Nephron progenitor cell (in vitro differentiated cells): ENCODE results near the gene ITLN1.
"Not testable (repeated sequence)": the region's sequence is repeated elsewhere in the genome, so short reads cannot be mapped to it uniquely, and the experiment has no call there.

Source experiments
- DNase-seq: peaks from one replicate; pipeline ENCODE4 v3.0.0; 2021
- H3K27ac Mint-ChIP-seq: 2 replicates; pipeline ENCODE4 v1.8.0; 2021; ENCODE audit warnings: mild to moderate bottlenecking, moderate library complexity, mixed read lengths
- H3K27me3 Mint-ChIP-seq: 2 replicates; pipeline ENCODE4 v1.8.0; 2021; ENCODE audit warnings: mild to moderate bottlenecking, low read depth, mixed read lengths; ENCODE audit not compliant: poor library complexity
- H3K36me3 Mint-ChIP-seq: 2 replicates; pipeline ENCODE4 v1.8.0; 2021; ENCODE audit warnings: low read depth, mixed read lengths
- H3K4me1 Mint-ChIP-seq: 2 replicates; pipeline ENCODE4 v1.8.0; 2021; ENCODE audit warnings: mixed read lengths
- H3K4me3 Mint-ChIP-seq: 2 replicates; pipeline ENCODE4 v1.8.0; 2021; ENCODE audit warnings: mild to moderate bottlenecking, moderate library complexity, mixed read lengths
- H3K9me3 Mint-ChIP-seq: 2 replicates; pipeline ENCODE4 v1.8.0; 2021; ENCODE audit warnings: mild to moderate bottlenecking, moderate library complexity, mixed read lengths
- CTCF ChIP-seq: fragments of 200-600 bp; sonication (generic); IDR thresholded peaks from 2 replicates; pipeline ENCODE4 v1.5.0; 2021; ENCODE audit warnings: antibody characterized with exemption

ITLN1 gene

GRCh38 chr1:160883581-160884513 is 1.1 kb downstream of the ITLN1 start:
- no peaks in the 10 kb centered on the region for H3K9me3 Mint-ChIP-seq
- no peaks in the 10 kb centered on the region for H3K4me1 Mint-ChIP-seq
- no peaks in the 10 kb centered on the region for H3K36me3 Mint-ChIP-seq
- peaks cover 5% of the 10 kb centered on the region for H3K27me3 Mint-ChIP-seq
- no peak for DNase-seq
- no peak for TF ChIP-seq CTCF
- no peak overlapping the region for H3K27ac Mint-ChIP-seq
- no peak overlapping the region for H3K4me3 Mint-ChIP-seq

DNA sequence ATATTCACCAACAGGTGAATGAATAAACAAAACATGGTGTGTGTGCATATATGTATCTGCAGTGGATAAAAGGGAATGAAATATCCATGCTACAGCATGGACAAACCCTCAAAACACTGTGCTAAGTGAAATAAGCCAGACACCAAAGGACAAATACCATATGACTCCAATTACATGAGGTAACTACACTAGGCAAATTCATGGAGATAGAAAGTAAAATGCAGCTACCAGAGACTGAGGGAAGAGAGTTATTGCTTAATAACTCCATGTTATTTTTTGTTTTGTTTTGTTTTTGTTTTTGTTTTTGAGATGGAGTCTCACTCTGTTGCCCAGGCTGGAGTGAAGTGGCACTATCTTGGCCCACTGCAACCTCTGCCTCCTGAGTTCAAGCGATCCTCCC is 2.4 kb downstream of the ITLN1 start:
- Mint-ChIP-seq H3K9me3 (no peaks in the 10 kb centered on the region), H3K27me3 (peaks cover 6% of the 10 kb centered on the region), H3K4me3 (no peak overlapping the region), H3K36me3 (no peaks in the 10 kb centered on the region), H3K27ac (no peak overlapping the region), H3K4me1 (no peaks in the 10 kb centered on the region)
- no peak for TF ChIP-seq CTCF
- DNase-seq: no peak

GRCh38 chr1:160881264-160881663 is 3.7 kb downstream of the ITLN1 start:
- not testable (repeated sequence) for H3K4me1 Mint-ChIP-seq, H3K9me3 Mint-ChIP-seq, H3K27ac Mint-ChIP-seq, H3K4me3 Mint-ChIP-seq, H3K36me3 Mint-ChIP-seq, DNase-seq
- H3K27me3 Mint-ChIP-seq: peaks cover 16% of the 10 kb centered on the region

DNA sequence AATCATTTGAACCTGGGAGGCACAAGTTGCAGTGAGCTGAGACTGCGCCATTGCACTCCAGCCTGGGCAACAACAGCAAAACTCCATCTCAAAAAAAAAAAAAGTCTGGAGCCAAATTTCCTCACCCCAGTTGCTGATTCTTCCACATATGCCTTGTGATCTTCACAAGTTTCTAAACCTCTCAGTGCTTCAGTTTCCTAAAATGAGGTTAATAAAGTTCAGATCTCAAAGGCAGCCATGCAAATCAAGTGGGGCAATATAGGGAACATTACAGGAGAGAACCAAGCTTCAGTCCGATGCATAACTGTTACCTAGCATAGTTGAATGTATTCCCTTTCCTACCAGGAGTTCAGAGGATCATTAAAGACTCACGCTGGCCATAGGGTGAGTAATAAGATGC is 4.8 kb downstream of the ITLN1 start:
- H3K27ac Mint-ChIP-seq: no peak overlapping the region
- no peak for DNase-seq
- H3K27me3 Mint-ChIP-seq: peaks cover 16% of the 10 kb centered on the region
- TF ChIP-seq CTCF: no peak
- no peaks in the 10 kb centered on the region for H3K36me3 Mint-ChIP-seq
- H3K4me3 Mint-ChIP-seq: no peak overlapping the region
- no peaks in the 10 kb centered on the region for H3K4me1 Mint-ChIP-seq
- H3K9me3 Mint-ChIP-seq: no peaks in the 10 kb centered on the region

DNA sequence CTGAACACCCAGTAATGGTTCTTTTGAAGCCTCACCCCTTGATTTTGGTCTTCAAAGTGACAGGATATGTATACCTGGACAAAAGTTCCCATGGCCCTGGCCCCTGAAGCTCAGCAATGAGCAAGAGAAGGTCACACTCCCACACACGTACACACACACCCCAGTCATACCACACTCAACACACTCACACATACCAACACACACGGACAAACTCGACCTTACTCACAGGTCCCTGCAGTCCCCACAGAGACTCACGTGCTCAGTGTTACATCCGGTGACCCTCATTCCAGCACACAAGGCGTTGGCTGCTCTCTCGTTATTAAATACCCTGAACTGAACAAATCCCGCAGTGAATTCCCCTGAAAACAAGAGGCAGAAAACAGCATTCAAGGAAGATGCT is 5.9 kb downstream of the ITLN1 start:
- Mint-ChIP-seq H3K36me3 (no peaks in the 10 kb centered on the region), H3K27me3 (peaks cover 21% of the 10 kb centered on the region), H3K4me1 (no peaks in the 10 kb centered on the region), H3K4me3 (no peak overlapping the region), H3K27ac (peak overlapping the region; percentile 43), H3K9me3 (no peaks in the 10 kb centered on the region)
- no peak for DNase-seq
- no peak for TF ChIP-seq CTCF

GRCh38 chr1:160877221-160877620 is 7.8 kb downstream of the ITLN1 start:
- no peaks in the 10 kb centered on the region for H3K36me3 Mint-ChIP-seq
- H3K4me3 Mint-ChIP-seq: no peak overlapping the region
- H3K9me3 Mint-ChIP-seq: no peaks in the 10 kb centered on the region
- peaks cover 25% of the 10 kb centered on the region for H3K27me3 Mint-ChIP-seq
- no peaks in the 10 kb centered on the region for H3K4me1 Mint-ChIP-seq
- H3K27ac Mint-ChIP-seq: no peak overlapping the region
- DNase-seq: no peak
- no peak for TF ChIP-seq CTCF
